ENCODE data around the gene MTERF2.

The MTERF2 gene

GRCh38 chr12:107012736-107013425 is 25.9 kb upstream of the MTERF2 start:
- TF ChIP-seq TAF1 (IDR thresholded peaks at IDR 0.05; ENCODE audit: low read depth) (no peak), ZBTB7A (IDR thresholded peaks at IDR 0.05; ENCODE audit: low read depth) (no peak), EP300 (IDR thresholded peaks at IDR 0.05; ENCODE audit: borderline replicate concordance) (no peak), TCF12 (IDR thresholded peaks at IDR 0.05; ENCODE audit: low read depth) (no peak), NFIC (IDR thresholded peaks at IDR 0.05) (no peak), TEAD4 (IDR thresholded peaks at IDR 0.05) (no peak), FOXM1 (IDR thresholded peaks at IDR 0.05; ENCODE audit: borderline replicate concordance, low read depth) (no peak), MAX (IDR thresholded peaks at IDR 0.05) (no peak), YY1 (IDR thresholded peaks at IDR 0.05; ENCODE audit: low read depth) (no peak), CEBPB (IDR thresholded peaks at IDR 0.05) (no peak), EGR1 (IDR thresholded peaks at IDR 0.05) (no peak), USF1 (IDR thresholded peaks at IDR 0.05) (no peak), RAD21 (IDR thresholded peaks at IDR 0.05; ENCODE audit: low read depth) (no peak), CREB1 (IDR thresholded peaks at IDR 0.05; ENCODE audit: low read depth) (no peak), REST (IDR thresholded peaks at IDR 0.05; ENCODE audit: low read depth) (no peak)

GRCh38 chr12:107011519-107011918 is 24.6 kb upstream of the MTERF2 start:
- TF ChIP-seq MAX (IDR thresholded peaks at IDR 0.05) (no peak), CEBPB (IDR thresholded peaks at IDR 0.05) (no peak), YY1 (IDR thresholded peaks at IDR 0.05; ENCODE audit: low read depth) (no peak), REST (IDR thresholded peaks at IDR 0.05; ENCODE audit: low read depth) (no peak), TCF12 (IDR thresholded peaks at IDR 0.05; ENCODE audit: low read depth) (no peak), EP300 (IDR thresholded peaks at IDR 0.05; ENCODE audit: borderline replicate concordance) (no peak), TAF1 (IDR thresholded peaks at IDR 0.05; ENCODE audit: low read depth) (no peak), EGR1 (IDR thresholded peaks at IDR 0.05) (no peak), RAD21 (IDR thresholded peaks at IDR 0.05; ENCODE audit: low read depth) (no peak), ZBTB7A (IDR thresholded peaks at IDR 0.05; ENCODE audit: low read depth) (no peak), NFIC (IDR thresholded peaks at IDR 0.05) (no peak), CREB1 (IDR thresholded peaks at IDR 0.05; ENCODE audit: low read depth) (no peak), FOXM1 (IDR thresholded peaks at IDR 0.05; ENCODE audit: borderline replicate concordance, low read depth) (no peak)

- TF ChIP-seq TCF12 (IDR thresholded peaks at IDR 0.05; ENCODE audit: low read depth) (no peak), EGR1 (IDR thresholded peaks at IDR 0.05) (no peak), EP300 (IDR thresholded peaks at IDR 0.05; ENCODE audit: borderline replicate concordance) (no peak), REST (IDR thresholded peaks at IDR 0.05; ENCODE audit: low read depth) (no peak), CREB1 (IDR thresholded peaks at IDR 0.05; ENCODE audit: low read depth) (no peak), CEBPB (IDR thresholded peaks at IDR 0.05) (no peak), USF1 (IDR thresholded peaks at IDR 0.05) (no peak), YY1 (IDR thresholded peaks at IDR 0.05; ENCODE audit: low read depth) (no peak)
Measured at GRCh38 chr12:107007411-107007810, 20.5 kb upstream of the MTERF2 start.

GRCh38 chr12:106999446-106999845 is 12.5 kb upstream of the MTERF2 start:
- TF ChIP-seq YY1 (IDR thresholded peaks at IDR 0.05; ENCODE audit: low read depth) (no peak), NFIC (IDR thresholded peaks at IDR 0.05) (no peak), RAD21 (IDR thresholded peaks at IDR 0.05; ENCODE audit: low read depth) (no peak), EGR1 (IDR thresholded peaks at IDR 0.05) (no peak), ZBTB7A (IDR thresholded peaks at IDR 0.05; ENCODE audit: low read depth) (no peak), USF1 (IDR thresholded peaks at IDR 0.05) (no peak), TEAD4 (IDR thresholded peaks at IDR 0.05) (no peak), TAF1 (IDR thresholded peaks at IDR 0.05; ENCODE audit: low read depth) (no peak), CEBPB (IDR thresholded peaks at IDR 0.05) (no peak), EP300 (IDR thresholded peaks at IDR 0.05; ENCODE audit: borderline replicate concordance) (no peak), TCF12 (IDR thresholded peaks at IDR 0.05; ENCODE audit: low read depth) (no peak), REST (IDR thresholded peaks at IDR 0.05; ENCODE audit: low read depth) (no peak), CREB1 (IDR thresholded peaks at IDR 0.05; ENCODE audit: low read depth) (no peak)

All from Ishikawa (cell line).